HG03558 (cell line): ENCODE data around the gene GFPT2.

Source experiments
- ATAC-seq: cut with Tn5 transposase; IDR thresholded peaks from one replicate; pipeline ENCODE4 v1.9.1; 2021; ENCODE audit warnings: moderate number of reproducible peaks; ENCODE audit not compliant: unreplicated experiment; ENCODE audit errors: extremely low read depth

Gene GFPT2

DNA sequence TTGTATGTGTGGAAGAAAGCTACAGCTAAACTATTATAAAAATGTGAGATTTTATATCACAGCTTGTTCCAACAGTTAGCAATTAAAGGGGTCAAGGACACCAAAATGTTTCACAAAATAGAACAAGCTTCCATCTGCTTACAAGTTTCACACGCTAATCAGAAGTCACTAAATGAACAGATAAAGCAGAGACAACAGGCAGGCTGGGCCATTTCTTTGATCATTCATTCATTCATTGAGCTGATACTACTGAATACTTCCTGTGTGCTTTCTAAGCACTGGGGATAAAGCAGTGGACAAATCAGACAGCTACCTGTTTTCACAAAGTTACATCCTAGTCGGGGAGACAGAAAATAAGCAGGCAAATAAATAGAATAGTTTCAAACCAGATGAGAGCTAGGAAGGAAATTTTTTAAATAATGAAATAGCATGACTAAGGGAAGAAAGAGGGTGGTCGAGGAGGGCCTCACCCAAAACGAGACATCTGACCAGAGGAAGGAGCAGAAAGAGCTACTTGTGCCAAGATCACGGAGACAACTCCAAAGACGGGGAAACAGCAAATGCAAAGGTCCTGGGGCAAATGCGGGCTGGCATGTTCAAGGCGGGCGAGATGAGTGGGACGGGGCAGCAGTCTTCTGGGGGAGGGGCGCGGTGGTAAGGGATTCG, 62.4 kb downstream of the GFPT2 start:
- ATAC-seq = no peak

DNA sequence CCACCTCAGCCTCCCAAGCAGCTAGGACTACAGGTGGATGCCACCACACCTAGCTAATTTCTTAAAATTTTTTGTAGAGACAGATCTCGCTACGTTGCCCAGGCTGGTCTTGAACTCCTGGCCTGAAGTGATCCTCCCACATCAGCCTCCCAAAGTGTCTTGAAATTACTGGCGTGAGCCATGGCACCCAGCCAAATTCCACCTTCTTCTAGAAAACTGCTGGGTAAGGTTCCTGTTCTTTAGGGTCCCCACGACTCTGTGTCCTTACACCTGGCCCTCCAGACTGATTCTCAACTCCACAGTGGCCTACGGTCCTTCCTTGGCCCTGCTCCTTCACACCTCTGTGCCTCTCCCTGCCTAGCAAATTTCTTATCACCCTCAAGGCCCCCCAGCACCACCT, 63.2 kb downstream of the GFPT2 start:
- ATAC-seq = no peak

DNA sequence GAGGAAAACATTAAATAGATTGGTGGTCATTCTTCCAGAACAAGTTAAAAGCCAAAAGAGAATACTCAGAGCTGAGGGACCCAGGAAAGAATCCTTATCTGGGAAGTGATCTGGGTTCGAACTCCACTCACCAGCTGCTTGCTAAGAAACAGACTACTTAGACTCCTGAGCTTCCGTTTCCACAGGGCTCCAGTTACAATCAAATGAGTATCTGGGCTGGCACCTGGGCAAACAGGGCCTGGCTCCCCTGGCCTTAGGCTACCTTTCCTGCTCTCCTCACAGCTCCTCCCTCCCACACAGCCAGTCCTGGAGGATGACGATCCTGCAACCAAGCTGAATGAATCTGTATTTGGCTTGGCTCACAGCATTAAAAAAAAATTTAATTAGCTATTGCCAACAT, 63.7 kb downstream of the GFPT2 start:
- no peak for ATAC-seq

DNA sequence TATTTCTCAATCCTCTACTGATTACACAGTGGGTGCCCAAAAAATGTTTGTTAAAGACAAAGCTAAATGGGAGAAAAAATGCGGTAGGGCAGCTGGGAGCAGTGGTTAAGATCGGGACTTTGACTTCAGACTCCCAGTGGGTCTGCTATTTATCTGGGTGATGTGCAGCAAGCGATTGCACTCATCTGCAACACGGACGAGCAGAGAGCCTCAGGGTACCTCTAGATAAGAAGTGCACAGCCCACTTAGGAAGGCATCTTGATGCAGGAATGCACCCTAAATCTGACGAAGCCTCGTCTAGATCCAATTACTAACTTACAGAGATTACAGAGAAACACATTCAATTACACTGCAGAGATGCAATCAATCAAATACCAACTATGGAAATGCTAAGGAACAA, 65.3 kb downstream of the GFPT2 start:
- ATAC-seq = no peak

DNA sequence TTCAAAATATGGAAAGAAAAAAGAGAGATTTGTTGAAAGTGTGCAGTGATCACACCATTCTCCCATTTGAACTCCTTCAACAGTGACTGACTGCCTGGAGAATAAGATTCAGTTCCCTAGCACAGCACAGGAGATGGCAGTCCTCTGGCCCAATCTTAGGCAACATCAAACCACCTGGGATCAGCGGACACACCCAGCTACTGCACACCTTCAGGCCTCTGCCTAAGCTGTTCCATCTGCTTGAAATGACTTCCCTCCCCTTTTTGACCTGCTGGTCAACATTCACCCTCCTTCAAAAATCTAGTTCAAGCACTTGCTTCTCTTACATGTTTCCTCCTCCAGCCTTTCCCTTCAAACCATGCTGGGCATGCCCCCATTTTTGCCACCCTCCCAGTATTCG, 65.7 kb downstream of the GFPT2 start:
- no peak for ATAC-seq

DNA sequence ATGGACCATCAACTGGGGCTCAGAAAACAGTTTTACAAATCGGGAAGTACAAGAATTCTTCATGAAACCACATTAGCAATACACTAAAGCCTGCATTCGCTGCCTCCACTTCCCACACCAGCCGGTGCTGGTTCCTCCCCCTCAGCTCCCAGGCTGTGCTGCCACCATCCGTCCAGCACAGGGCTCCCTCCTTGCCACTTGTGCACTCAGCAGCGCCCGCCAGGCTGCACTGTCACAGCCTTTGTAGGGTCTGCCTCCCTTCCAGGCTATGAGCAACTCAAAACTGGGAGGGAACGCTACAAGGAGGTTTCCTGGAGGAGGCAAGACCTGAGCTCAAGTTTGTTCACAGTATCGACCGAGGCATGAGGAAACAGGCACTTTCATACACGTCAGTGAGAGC, 69.0 kb downstream of the GFPT2 start:
- no peak for ATAC-seq

DNA sequence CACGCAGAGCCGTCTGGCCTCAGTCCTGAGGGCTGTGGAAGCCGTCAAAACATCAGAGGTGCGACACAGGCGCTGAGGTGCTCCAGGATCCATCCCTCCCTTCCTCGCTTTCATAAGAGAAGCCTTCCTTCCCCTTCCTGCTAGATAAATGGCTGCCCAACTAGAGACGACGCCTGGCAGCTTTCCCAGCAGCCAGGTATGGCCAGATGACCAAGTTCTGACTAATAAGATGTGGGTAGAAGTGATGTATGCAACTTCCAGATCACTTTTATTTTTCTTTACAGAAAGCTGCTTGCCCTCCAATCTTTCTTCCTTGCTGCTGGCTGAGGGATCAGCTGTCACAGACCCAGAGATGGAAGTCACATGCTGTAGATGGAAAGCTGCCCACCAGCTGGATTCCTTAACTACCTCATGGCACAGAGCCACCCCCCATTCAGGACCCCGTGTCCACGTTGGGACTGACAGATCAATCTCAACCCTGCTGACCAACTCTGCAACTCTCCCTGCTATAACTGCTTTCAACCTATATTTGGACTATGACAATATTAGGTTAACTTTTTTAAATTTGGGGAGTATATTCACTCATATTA, 70.0 kb downstream of the GFPT2 start:
- ATAC-seq = no peak

DNA sequence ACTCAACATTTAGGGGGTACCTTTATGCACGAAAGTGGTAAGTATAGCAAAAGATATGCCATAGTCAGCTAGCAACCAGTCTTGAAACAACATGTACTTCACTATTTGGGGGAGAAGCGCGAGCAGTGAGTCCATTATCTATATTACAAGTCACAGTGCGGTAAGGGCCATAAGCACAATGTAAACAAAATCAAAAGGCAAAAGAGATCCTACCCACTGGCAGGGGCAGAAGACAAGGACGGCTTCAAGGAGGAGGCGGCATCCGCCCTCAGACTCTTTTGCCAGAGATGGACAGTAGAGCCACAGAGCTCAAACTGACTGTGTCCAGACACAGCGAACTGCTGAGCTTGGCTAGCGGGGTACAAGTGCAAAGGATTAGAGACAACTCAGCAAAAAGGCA, 70.9 kb downstream of the GFPT2 start:
- ATAC-seq = no peak

DNA sequence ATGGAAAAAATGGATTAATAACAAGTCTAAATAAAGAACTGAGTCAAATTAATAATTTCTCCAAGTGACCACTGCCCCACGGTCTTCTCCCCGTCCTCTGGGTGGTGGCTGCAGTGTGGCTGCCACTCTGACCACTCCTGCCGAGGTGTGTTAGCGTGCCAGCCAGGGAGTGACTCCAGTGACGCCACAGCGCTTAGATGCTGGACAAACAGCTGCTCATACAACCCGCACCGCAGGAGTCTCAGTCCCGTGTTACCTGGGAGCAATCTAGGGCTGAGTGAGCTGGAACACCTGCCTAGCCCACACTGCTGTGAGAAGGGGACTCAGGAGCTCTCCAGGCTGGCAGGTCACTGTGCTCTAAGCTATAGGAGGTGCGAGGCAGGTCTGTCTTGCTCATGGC, 71.4 kb downstream of the GFPT2 start:
- ATAC-seq = no peak

DNA sequence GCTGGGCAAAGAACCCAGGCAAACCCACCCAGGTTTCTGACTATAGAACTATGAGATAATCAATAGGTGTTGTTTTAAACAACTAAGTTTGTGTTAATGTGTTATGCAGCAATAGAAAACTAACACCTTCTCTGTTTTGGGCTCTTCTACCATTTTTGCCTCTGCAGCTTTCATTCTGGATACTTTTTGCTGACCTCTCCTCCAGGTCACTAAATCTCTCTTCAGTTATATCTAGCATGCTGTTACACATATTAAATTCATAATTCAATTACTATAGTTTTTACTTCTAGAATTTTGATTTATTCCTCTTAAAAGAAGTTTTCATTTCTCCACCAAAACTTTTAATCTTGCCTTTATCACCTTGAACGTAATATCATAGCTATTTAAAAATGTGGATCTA, 78.4 kb downstream of the GFPT2 start:
- no peak for ATAC-seq

DNA sequence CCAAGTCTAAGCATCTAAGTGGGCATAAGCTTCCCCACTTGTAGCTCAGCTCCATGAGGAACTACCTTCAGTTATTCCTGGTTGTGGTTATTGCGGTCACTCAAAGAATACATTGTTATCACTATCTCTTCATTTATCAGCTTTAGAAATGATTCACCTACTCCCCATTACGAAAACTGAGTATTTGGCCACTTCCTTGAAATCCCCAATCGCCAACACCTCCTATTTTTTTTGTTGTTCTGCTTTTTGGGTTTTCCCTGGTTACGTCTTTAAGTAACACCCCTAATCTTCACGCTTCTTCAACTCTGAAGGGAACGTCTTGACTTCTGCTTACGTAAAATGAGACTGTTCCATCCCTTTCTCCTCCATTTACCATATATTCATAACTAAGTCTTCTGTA, 81.9 kb downstream of the GFPT2 start:
- ATAC-seq = no peak

DNA sequence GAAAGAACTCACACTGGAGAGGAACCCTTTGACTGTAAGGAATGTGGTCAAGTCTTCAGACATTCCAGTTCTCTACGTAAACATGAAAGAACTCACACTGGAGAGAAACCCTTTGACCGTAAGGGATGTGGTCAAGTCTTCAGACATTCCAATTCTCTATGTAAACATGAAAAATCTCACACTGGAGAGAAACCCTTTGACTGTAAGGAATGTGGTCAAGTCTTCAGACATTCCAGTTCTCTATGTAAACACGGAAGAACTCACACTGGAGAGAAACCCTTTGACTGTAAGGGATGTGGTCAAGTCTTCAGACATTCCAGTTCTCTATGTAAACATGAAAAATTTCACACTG, 93.9 kb downstream of the GFPT2 start:
- ATAC-seq = no peak

DNA sequence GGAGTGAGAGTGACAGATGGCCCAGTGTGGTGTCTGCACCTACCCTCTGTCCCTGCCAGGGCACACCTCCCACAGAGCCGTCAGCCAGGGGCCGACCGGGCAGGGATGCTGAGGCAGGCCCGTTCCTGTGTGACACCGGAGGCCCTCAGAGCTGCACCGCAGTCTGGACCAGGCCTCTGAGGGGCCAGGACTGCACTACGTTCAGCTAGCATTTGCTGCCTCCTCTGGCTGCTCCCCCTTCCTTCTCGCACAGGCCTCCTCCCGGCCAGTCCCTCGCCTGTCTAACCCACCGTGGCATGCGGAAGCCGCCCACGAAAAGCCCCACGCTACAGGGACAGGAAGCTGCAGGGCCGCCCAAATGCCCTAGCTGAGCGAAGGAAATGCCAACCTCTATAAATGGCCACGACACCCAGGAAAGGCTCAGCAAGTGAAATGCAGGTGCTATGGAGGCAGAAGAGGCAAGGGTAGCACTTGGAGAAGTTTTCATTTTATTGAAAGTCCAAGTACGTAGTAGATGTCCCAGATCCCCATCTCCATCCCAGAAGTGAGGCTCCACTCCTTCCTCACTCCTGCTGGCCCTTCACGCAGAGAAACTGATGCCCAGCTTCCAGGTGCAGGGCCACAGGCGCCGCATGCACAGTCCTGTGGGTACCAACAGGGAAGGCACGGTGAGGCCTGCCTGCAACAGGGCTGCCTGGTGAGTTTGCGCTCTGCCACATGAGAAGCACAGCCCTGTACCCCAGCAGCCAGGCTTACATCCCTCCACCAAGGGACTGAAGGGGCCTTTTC, 99.9 kb downstream of the GFPT2 start:
- no peak for ATAC-seq

DNA sequence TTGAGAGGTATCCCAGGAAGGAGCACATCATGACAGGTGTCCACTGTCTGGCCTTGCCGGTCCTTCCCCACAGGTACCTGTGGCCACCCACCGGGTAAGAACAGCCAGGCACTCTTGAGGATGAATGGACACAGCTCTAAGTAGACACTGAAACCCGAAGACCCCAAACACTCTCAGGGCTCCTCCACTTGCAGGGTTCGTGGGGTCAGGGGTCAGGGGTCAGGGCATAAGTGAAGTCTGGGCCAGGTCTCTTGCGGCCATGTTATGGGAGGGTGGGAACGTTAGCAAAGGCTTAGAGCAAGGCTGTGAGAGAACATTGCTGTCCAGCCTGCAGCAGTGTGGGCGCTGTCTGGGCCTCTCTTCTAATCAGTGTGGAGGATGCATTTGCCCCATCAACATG, 101.2 kb downstream of the GFPT2 start:
- no peak for ATAC-seq

DNA sequence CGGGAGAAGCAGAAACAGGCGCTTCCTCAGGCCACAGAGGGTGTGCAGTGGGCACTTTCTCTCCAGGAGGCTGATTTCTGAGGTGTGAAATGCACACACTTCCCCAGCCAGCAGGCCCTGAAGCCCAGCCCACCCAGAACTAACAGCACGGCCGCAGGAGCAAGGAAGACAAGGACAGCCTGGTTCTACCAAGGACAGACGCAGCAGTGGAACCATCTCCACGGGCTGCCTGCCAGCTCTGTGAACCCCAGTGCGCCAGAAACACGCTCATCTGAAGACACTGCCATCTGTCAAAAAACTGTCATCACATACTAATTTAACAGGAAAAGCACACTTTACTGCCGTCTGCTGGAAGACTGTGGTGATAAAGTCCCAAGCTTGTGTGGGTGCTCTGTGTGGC, 102.0 kb downstream of the GFPT2 start:
- no peak for ATAC-seq
